ENCODE results near the gene AMER3. TPM values are rescaled to one million over a fixed set of nuclear protein-coding genes. Genes with fewer than 3 reads are reported as not detected.

The AMER3 gene
- total RNA-seq, result not detected in 2 replicates

GRCh38 chr2:130755256-130756052 lies at the start of gene AMER3:
AMER3 (plus strand) TSS chr2:130755540; CDS start chr2:130762073, 6,533 bp downstream.

GRCh38 chr2:130728549-130729316 lies 26.6 kb upstream of the AMER3 start, which contains the start of gene GPR148:
GPR148 (plus strand) TSS chr2:130729070; CDS start chr2:130729152, 82 bp downstream.

Other genes starting within 250 kb of the AMER3 start
- under 0.01 TPM in 1 of 2 replicates, not detected in the other for gene POTEI, start 246.2 kb upstream of the AMER3 start, total RNA-seq
- not detected in 2 replicates for gene CFC1B, start 234.3 kb upstream of the AMER3 start, total RNA-seq
- gene CFC1, start 156.0 kb upstream of the AMER3 start, total RNA-seq, result not detected in 2 replicates
- gene POTEJ, start 144.1 kb upstream of the AMER3 start, total RNA-seq, result not detected in 2 replicates
- not detected in 2 replicates for gene GPR148, start 26.5 kb upstream of the AMER3 start, total RNA-seq
- 4.8 and 6.4 TPM in 2 replicates for gene ARHGEF4, start 81.4 kb downstream of the AMER3 start, total RNA-seq

Measured in smooth muscle cell of bladder (primary cell).